IPS-18c (cell line): ENCODE data around the gene CDK17.
"Not testable (repeated sequence)": the region's sequence is repeated elsewhere in the genome, so short reads cannot be mapped to it uniquely, and the experiment has no call there.

Experiments used
- H3K4me3 ChIP-seq: 2 replicates; pipeline ENCODE4 v1.7.0; 2013; ENCODE audit warnings: low read depth, mild to moderate bottlenecking, low read length, moderate library complexity; ENCODE audit not compliant: insufficient read depth
- H3K9me3 ChIP-seq: one replicate; pipeline ENCODE4 v1.6.1; 2013; ENCODE audit warnings: mild to moderate bottlenecking, low read length, moderate library complexity; ENCODE audit not compliant: control insufficient read depth, insufficient read depth

CDK17 gene

DNA sequence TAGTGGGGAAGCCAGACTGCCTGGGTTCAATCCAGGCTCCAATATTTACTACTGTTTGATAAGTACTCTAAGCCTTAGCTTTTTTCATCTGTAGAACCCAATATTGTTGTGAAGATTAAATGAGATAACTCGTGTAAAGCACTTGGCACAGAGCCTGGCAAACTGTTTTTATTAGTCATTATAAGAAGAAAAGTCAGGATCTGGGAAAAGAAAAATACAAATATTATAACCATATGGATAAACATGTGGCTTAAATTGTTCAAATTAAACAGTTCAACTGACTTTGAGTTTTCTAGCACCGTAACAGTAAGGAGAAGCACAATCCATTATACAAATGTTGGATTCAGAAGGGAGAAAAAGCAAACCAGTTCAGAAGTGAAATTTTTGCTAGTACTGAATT, 22.0 kb upstream of the CDK17 start:
- Histone ChIP-seq H3K9me3 (no peaks in the 10 kb centered on the region), H3K4me3 (no peak overlapping the region)

DNA sequence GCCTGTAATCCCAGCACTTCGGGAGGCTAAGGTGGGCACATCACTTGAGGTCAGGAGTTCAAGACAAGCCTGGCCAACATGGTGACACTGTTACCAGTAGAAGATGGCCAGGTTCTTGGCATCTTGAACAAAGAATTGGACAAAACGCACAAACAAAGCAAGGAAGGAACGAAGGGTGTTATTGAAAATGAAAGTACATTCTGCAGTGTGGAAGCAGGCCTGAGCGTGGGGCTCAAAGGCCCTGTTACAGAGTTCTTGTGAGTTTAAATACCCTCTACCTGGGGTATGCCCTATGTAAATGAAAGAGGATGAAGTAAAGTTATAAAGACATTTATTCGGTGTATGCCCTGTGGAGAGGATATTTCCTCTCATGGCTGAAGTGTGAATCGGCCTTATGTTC, 20.8 kb upstream of the CDK17 start:
- Histone ChIP-seq H3K9me3 (no peaks in the 10 kb centered on the region), H3K4me3 (no peak overlapping the region)

DNA sequence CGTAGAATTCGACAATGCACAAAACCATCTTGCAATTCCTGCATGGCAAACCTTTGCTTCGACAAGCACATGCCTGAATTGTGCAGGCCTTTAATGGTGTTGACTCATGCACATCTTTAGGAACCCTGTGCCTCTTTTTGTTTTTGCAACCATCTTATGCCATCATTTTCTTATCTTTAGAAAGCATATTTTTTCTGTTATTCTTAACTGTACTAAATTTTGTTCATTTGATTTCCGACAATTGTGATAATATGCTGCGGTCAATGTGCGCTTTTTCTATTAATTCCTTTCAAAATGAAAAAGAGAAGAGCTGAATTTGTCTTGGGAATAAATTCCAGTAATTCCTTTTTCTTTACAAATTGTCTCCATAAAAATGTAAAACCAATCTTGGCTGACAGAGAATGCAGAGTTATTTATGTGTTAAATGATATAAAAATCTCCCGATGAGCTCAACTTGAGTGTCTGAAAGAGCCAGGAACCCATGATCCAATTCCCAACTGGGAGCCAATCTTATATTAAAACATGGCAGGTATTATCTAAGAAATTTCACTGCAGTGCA, 20.1 kb upstream of the CDK17 start:
- Histone ChIP-seq H3K9me3 (no peaks in the 10 kb centered on the region), H3K4me3 (no peak overlapping the region)

DNA sequence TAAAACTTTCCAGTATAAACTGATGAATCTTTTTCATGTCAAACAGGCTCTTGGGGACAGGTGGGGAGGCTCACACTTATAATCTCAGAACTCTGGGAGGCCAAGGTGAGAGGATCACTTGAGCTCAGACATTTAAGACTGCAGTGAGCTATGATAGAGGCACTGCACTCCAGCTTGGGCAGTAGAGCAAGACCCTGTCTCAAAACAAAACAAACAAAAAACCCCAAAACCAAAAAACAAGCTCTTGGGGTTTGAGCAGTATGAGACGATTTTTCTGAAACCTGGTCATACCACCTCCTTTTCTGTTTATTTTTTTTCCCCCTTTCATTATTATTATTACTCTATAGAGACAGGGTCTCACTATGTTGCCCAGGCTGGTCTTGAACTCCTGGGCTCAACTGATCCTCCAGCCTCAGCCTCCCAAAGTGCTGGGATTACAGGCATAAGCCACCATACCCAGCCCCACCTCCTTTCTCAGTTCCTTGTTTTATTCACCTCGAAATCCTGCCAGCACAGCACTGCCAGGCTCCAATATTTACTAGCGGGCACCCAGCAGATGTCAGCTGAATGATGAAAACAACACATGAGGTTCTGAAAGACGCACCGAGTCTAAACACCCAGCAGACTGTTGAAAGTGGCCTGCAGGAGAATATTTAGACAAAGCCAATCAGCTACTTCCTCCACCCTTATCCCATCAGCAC, 19.5 kb upstream of the CDK17 start:
- Histone ChIP-seq H3K4me3 (no peak overlapping the region), H3K9me3 (no peaks in the 10 kb centered on the region)

DNA sequence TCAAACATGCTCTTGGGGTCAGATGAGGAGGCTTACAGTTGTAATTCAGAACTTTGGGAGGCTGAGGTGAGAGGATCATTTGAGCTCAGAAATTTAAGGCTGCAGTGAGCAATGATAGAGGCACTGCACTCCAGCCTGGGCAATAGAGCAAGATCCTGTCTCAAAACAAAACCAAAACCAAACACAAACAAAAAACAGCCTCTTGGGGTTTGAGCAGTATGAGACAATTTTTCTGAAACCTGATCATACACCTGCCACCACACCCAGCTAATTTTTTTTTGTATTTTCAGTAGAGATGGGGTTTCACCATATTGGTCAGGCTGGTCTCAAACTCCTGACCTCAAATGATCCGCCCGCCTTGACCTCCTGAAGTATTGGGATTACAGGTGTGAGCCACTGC, 17.4 kb upstream of the CDK17 start:
- not testable (repeated sequence) for H3K4me3 ChIP-seq

DNA sequence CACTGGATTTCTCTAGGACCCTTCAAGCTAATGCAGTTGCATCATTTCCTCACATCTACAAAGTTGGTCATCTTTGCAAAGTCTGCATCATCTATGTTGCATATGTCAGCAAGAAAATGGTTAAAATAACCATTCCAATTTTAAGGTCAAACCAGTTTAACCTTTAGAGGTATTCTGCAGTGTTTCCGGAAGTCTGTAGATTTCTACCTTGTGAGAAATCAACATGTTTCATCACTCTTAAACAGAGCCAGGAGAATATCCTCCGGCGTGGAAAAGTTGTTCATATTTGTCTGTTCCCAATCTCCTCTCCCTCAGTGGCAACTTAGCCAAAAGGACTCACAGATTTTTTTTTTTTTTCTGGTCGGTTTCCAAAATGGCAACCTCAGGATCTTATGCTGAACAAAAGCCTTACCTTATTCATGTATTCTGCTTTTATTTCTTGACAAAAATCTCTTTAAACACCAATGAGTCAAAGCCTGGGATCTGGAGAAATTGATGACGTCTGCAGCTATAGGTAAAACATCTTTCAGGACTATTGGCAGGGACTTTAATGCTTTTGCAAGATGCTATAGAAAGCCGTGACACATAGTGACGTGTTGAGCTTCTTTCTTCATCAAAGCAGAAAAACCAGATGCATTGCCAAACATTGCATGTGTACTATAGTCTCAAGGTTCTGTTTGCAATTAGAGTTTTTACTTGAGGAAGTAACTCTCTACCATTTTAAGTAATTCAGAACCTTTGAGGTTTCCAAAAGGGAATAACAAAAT, 16.0 kb upstream of the CDK17 start:
- peaks cover 2% of the 10 kb centered on the region for H3K9me3 ChIP-seq
- H3K4me3 ChIP-seq, result no peak overlapping the region

More for the DNA sequence above, 17.4 kb upstream of the CDK17 start:
- H3K9me3 ChIP-seq, result not testable (repeated sequence)

DNA sequence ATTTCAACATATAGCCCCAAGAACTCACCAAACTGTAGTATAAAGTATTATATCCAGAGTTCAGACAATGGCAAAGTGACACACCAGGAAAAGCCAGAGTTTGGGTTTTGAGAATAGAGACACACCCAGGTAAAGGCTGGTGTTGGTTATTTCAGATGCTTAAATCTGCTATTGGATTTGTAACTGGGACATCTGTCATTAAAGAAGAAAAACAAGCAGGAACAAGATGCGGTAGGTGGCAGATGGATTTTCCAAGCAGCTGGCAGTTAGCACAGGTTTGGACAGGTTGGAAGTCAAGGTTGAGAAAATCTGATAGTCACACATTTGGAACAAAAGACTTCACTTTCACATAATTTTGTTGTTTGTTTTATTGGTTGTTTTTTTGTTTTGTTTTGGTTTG, 14.4 kb upstream of the CDK17 start:
- no peak overlapping the region for H3K4me3 ChIP-seq
- peaks cover 2% of the 10 kb centered on the region for H3K9me3 ChIP-seq

DNA sequence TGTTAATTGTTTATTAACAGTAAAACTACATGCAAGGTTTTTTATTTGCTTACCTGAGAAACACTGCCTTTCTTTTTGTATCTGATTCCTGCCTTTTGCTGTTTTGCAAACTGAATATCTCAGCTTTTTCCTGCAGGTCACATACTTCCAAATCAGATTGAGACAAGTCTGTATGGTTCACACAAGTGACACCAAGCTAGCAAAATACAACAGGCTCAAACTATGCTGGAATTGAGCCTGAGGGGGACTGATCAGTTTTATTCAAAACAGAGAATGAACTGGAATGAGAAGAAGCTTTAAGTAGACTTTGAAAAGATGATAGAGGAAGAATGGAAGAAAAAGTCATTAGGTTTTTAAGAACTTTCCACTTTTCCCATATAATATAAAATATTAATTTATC, 12.2 kb upstream of the CDK17 start:
- Histone ChIP-seq H3K9me3 (peaks cover 2% of the 10 kb centered on the region), H3K4me3 (no peak overlapping the region)

DNA sequence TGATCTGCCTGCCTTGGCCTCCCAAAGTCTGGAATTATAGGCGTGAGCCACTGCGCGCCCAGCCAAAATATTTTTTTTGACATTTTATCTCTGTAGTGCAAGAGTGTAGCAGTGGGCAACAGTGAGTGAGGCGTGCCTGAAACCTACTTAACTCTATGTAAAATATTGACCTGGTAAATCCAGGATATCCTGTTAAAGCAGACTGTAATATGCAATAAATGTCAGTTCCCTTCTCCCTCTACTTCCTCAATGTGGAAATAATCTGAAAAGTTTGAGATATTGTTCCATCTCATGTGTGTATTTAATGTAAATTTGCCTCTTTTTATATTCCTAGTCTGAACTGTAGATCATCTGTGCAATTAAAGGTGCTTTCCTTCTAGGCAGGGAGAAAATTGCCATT, 9.5 kb upstream of the CDK17 start:
- no peak overlapping the region for H3K4me3 ChIP-seq
- peaks cover 2% of the 10 kb centered on the region for H3K9me3 ChIP-seq

DNA sequence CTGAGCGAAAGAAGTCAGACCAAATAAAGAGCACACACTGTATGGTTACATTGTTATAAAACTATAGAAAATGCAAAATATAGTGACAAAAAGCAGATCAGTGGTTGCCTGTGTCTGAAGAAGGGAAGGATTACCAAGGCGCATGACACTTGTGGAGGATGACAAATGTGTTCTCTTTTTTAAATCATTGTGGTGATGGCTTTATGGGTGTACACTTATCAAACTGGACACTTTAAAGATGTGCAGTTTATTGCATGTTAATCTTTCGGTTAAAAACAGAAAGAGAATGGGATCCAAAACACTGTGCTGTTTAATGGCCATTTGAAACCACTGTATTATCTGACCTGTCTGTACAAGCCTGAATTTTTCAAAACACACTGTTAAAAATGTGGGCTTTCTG, 8.8 kb upstream of the CDK17 start:
- peaks cover 2% of the 10 kb centered on the region for H3K9me3 ChIP-seq
- no peak overlapping the region for H3K4me3 ChIP-seq

DNA sequence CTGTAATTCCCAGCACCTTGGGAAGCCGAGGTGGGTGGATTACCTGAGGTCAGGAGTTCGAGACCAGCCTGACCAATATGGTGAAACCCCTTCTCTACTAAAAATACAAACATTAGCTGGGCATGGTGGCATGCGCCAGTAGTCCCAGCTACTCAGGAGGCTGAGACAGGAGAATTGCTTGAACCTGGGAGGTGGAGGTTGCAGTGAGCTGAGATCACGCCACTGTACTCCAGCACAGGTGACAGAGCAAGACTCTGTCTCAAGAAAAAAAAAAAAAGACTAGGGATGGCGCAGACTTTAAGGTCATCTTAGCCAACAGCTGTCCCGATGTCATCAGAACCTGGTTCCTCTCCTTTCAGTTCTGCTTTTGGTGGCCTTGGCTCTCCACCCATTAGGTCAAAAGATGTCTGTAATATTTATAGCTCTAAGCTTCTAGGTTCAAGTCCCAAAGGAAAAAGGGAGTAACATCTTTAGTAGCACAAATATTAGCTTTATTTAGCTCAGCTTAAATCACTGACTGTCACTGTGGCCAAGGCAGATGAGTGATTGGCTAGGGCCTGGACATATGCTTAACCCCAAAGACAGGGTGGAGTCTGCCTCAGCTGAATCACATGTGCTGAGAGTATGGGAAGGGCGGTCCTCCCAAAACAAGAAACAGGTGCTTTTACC, 7.3 kb upstream of the CDK17 start:
- not testable (repeated sequence) for H3K9me3 ChIP-seq, H3K4me3 ChIP-seq

DNA sequence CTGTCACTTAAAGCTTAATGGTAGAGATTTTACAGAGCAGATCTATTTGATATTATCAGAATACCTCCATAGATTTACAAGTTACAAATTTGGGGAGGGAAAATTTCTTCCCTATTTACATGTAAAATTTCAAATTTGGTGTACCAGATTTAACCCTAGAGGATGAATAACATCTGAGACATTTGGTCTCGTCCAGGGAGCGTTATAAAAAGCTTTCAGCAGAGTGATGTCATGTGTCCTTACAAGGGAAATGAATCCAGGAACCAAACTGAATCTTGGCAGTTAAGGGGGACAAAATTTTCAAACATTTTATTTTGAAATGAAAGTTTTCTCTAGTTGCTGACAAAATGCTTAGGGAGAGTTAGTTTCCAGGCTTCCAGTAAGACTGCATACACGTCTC, 4.5 kb upstream of the CDK17 start:
- no peak overlapping the region for H3K4me3 ChIP-seq
- peaks cover 2% of the 10 kb centered on the region for H3K9me3 ChIP-seq

DNA sequence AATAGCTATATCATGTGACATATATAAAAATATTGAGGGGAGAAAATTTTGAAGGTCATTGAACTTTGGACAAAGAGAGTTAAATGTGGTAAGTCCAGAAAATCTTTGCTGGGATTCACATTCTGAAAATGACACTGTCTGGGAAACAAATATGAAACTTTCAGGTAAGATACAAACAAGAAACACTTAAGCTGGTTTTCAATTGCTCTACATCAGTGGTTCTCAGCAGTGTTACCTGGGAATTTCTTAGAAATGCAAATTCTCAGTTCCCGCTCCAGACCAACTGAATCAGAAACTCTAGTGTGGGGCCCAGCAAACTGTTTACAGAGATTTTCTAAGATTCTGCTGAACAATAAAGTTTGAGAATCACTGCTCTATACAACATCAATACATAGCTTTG, 3.6 kb upstream of the CDK17 start:
- peaks cover 2% of the 10 kb centered on the region for H3K9me3 ChIP-seq
- no peak overlapping the region for H3K4me3 ChIP-seq

DNA sequence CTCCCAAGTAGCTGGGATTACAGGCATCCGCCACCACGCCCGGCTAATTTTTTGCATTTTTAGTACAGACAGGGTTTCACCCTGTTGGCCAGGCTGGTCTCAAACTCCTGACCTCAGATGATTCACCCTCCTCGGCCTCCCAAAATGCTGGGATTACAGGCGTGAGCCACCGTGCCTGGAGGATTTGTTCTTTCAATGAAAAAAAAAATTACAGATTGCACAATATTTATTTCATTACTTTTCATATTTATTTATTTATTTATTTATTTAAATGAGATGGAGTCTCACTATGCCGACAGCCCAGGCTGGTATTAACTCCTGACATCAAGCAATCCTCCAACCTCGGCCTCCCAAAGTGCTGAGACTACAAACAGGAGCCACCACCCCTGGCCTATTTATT, 2.3 kb upstream of the CDK17 start:
- H3K4me3 ChIP-seq, result not testable (repeated sequence)

DNA sequence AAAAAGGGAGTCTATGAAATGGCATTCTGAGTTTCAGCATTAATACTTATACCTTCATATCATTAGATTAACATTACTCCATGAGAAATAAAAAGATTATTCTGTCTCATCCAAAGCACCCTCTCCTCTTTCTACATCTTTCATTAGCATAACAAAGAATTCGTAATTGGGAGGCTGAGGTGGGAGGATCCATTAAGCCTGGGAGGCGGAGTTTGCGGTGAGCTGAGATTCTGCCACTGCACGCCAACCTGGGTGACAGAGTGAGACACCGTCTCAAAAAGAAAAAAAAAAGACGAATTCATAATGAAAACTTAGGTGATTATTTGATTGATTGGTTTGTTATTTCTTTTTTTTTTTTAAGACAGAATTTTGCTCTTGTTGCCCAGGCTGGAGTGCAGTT, 1.8 kb upstream of the CDK17 start:
- H3K4me3 ChIP-seq, result no peak overlapping the region
- peaks cover 2% of the 10 kb centered on the region for H3K9me3 ChIP-seq

More for the DNA sequence above, 2.3 kb upstream of the CDK17 start:
- not testable (repeated sequence) for H3K9me3 ChIP-seq

DNA sequence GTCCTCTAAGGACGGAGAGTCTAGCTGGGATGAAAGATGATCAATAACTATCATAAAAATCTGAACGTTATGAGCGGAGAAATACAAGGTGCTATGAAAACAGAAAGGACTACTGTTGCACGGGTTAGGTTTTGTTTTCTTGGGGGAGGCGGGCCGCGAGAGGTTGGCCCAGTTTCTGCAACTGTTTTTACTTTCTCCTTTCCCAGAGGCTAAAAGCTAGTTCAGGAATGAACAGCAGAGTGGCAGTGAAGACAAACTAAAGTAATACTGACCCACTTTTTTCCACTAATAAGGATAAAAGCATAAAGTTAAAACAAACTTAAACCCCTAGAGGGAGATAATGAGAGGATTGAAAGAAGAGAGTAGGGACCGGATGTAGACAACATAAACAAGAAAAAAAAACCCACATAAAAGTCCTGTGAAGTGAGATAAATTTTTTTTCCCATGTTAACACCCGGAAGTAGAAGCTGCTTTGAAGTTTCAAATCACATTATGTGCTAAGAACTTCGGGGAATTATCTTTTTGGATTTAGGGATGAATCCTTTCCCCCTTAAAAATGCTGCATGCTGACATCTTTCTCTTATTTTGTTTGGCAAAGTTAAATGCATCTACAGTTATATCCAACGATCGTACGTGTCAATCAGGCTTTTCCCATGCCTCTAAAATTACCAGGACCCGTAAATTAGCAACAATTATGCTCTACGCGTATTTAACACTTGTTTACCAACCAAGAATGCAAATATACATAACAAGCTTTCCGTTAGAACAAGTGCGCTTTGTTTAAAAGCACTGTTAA, 1.0 kb upstream of the CDK17 start:
- peaks cover 2% of the 10 kb centered on the region for H3K9me3 ChIP-seq
- H3K4me3 ChIP-seq, result peak overlapping the region; percentile 65

DNA sequence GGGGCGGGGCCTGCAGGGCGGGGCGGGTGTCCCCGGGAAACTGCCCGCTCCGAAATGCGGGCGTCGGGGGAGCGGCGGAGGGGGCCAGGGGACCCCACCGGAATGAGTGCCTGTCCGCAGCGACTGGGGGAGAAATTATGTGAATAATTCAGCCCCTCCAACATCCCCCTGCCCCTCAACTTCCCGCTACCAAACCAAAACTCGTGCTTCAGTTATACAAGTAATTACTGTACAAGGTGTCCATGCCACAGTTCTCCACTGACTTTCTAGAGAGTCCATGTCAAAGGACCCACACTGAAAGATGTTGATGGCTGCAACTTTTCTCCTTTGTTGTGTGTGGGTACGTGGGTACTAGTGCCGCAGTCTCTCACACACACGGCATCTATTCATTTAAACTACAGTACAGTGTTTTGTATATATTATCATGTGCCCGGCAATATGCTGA, 414 bp upstream of the CDK17 start:
- peak overlapping the region; percentile 65 for H3K4me3 ChIP-seq
- H3K9me3 ChIP-seq, result peaks cover 2% of the 10 kb centered on the region
